ENCODE measurements around the gene CSN3. TPM values are rescaled to one million over a fixed set of nuclear protein-coding genes. Genes with fewer than 3 reads are reported as not detected.

Gene CSN3
- total and polyA plus RNA-seq, 5 donors, result not detected

DNA sequence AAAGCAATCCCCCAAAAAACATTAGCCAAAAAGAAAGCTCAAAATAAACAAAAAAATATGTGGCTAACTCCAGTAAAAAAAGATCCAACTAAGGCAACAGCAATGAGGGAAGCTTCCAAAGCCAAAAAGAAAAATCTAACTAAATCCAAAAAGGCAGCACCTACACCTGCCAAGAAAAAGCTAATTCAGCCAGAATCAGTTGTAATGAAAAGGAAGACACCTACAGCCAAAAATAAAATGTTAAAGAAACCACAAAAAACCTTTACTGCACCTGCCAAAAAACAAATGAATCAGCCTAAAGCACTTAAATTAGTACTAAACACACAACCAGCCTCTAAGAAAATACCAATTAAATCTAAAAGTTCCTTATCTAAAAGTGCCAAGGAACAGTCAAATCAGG, 55.2 kb downstream of the CSN3 start:
- H3K27ac ChIP-seq (ENCODE audit: low read length), result no peak overlapping the region
- intact Hi-C loops (cut with DNase I), result no loop called here
- ATAC-seq, result no peak
- no peak overlapping the region for H3K4me3 ChIP-seq (ENCODE audit: low read length)
- no peaks in the 10 kb centered on the region for H3K9me3 ChIP-seq (ENCODE audit: control insufficient read depth, low read length)
- no peak for DNase-seq
- no peaks in the 10 kb centered on the region for H3K4me1 ChIP-seq (ENCODE audit: control insufficient read depth, insufficient read depth, low read length)
- no peaks in the 10 kb centered on the region for H3K27me3 ChIP-seq (ENCODE audit: control insufficient read depth, insufficient read depth)

DNA sequence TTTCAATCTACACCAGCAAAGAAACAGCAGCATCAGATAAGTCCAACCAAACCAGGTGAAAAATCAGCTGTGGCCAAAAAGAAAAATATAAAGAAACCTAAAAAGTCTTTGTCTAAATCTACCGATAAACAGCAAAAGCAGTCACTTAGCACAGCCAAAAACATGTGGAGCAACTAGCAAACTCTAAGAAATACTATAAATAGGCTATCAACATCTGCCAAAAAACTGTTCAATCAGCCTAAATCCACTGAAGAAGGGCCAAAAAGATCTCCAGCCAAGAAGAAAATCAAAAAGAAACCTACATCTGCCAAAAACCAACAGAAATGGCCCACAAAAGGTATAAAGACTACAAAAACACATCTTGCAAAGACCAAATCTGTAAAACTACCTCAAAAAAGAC, 55.7 kb downstream of the CSN3 start:
- Histone ChIP-seq H3K27me3 (ENCODE audit: control insufficient read depth, insufficient read depth) (no peaks in the 10 kb centered on the region), H3K4me3 (ENCODE audit: low read length) (no peak overlapping the region), H3K4me1 (ENCODE audit: control insufficient read depth, insufficient read depth, low read length) (no peaks in the 10 kb centered on the region), H3K27ac (ENCODE audit: low read length) (no peak overlapping the region), H3K9me3 (ENCODE audit: control insufficient read depth, low read length) (no peaks in the 10 kb centered on the region)
- intact Hi-C loops (cut with DNase I), result no loop called here
- ATAC-seq (no peak), DNase-seq (no peak)
- 47% methylated on average over 1 of the region's 1 CpG for WGBS

DNA sequence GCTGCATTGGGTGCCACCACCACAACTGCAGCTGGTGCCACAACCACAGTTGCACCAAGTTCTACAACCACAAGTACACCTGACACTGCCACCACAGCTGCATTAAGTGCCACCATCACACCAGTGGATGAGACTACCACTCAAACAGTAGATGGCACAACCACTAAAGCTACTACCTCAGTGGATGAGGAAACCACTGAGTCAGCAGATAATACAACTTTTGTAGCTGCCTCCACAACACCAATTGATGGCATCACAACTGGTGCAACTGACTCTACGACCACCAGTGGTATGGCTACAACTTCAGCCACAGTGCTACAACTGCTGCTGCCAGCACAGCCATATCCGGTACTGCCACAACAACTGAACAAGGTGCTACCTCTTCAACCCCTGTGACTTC, 57.2 kb downstream of the CSN3 start:
- Histone ChIP-seq H3K4me3 (ENCODE audit: low read length) (no peak overlapping the region), H3K27ac (ENCODE audit: low read length) (no peak overlapping the region), H3K9me3 (ENCODE audit: control insufficient read depth, low read length) (no peaks in the 10 kb centered on the region), H3K27me3 (ENCODE audit: control insufficient read depth, insufficient read depth) (no peaks in the 10 kb centered on the region), H3K4me1 (ENCODE audit: control insufficient read depth, insufficient read depth, low read length) (no peaks in the 10 kb centered on the region)
- ATAC-seq, result no peak
- intact Hi-C loops (cut with DNase I), result no loop called here
- WGBS, result 86% methylated on average over 2 of the region's 2 CpGs
- no peak for DNase-seq

DNA sequence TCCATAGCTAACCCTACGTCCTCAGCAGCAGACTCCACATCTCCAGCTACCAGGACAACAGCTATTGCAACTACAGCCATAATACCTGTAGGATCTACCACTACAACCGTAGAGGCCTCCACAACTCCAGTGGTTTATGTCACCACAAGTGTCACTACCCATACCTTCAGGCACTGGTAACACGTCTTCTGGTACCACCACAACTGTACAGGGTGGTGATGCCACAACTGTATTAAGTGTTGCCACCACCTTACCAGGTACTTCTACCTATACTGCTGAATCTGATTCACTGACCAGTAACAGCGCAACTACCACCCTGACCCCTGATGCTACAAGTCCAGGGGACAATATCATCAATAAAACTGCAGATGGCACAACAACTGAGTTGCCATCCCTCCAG, 57.8 kb downstream of the CSN3 start:
- Histone ChIP-seq H3K27me3 (ENCODE audit: control insufficient read depth, insufficient read depth) (no peaks in the 10 kb centered on the region), H3K4me3 (ENCODE audit: low read length) (no peak overlapping the region), H3K4me1 (ENCODE audit: control insufficient read depth, insufficient read depth, low read length) (no peaks in the 10 kb centered on the region), H3K27ac (ENCODE audit: low read length) (no peak overlapping the region), H3K9me3 (ENCODE audit: control insufficient read depth, low read length) (no peaks in the 10 kb centered on the region)
- ATAC-seq (no peak), DNase-seq (no peak)
- intact Hi-C loops (cut with DNase I), result no loop called here
- 83% methylated on average over 4 of the region's 4 CpGs for WGBS

Other genes with a start within 250 kb of the CSN3 start
- gene STATH, start 246.6 kb upstream of the CSN3 start, total RNA-seq, result not detected
- gene STATH, start 246.6 kb upstream of the CSN3 start, polyA plus RNA-seq, result not detected
- not detected for gene HTN3, start 214.1 kb upstream of the CSN3 start, total RNA-seq
- gene HTN3, start 214.1 kb upstream of the CSN3 start, polyA plus RNA-seq, result not detected
- not detected for gene HTN1, start 192.2 kb upstream of the CSN3 start, total RNA-seq
- not detected for gene HTN1, start 192.2 kb upstream of the CSN3 start, polyA plus RNA-seq
- gene PRR27, start 88.4 kb upstream of the CSN3 start, total RNA-seq, result not detected
- not detected for gene PRR27, start 88.4 kb upstream of the CSN3 start, polyA plus RNA-seq
- gene ODAM, start 46.9 kb upstream of the CSN3 start, total RNA-seq, result not detected
- not detected for gene ODAM, start 46.9 kb upstream of the CSN3 start, polyA plus RNA-seq
- gene FDCSP, start 16.5 kb upstream of the CSN3 start, total RNA-seq, result not detected
- not detected for gene FDCSP, start 16.5 kb upstream of the CSN3 start, polyA plus RNA-seq
- not detected for gene CABS1, start 92.4 kb downstream of the CSN3 start, total RNA-seq
- gene CABS1, start 92.4 kb downstream of the CSN3 start, polyA plus RNA-seq, result not detected
- not detected for gene SMR3A, start 118.2 kb downstream of the CSN3 start, total RNA-seq
- not detected for gene SMR3A, start 118.2 kb downstream of the CSN3 start, polyA plus RNA-seq
- gene SMR3B, start 140.5 kb downstream of the CSN3 start, total RNA-seq, result not detected
- not detected for gene SMR3B, start 140.5 kb downstream of the CSN3 start, polyA plus RNA-seq
- gene OPRPN, start 155.3 kb downstream of the CSN3 start, total RNA-seq, result not detected
- gene OPRPN, start 155.3 kb downstream of the CSN3 start, polyA plus RNA-seq, result not detected
- gene MUC7, start 229.6 kb downstream of the CSN3 start, total RNA-seq, result not detected
- not detected for gene MUC7, start 229.6 kb downstream of the CSN3 start, polyA plus RNA-seq